ENCODE measurements around the gene CHCHD3.
"Not testable (repeated sequence)": the region's sequence is repeated elsewhere in the genome, so short reads cannot be mapped to it uniquely, and the experiment has no call there.

CHCHD3 gene

DNA sequence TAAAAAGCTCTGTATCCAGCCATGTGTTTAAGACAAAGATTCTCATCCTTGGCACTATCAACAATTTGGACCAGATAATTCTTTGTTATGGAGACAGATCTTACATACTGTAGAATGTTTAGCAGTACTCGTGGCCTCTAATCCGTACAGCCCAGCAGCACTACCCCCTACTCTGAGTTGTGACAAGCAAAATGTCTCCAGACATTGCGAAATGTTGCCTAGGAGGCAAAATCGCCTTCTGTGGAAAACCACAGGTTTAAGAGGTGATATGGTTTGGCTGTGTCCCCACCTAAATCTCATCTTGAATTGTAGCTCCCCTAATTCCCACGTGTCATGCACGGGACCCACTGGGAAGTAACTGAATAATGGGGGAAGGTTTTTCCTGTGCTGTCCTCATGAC is 186.7 kb downstream of the CHCHD3 start:
- DNase-seq, result no peak

- DNase-seq, result no peak
Measured at GRCh38 chr7:132893560-132893959, 188.3 kb downstream of the CHCHD3 start.

DNA sequence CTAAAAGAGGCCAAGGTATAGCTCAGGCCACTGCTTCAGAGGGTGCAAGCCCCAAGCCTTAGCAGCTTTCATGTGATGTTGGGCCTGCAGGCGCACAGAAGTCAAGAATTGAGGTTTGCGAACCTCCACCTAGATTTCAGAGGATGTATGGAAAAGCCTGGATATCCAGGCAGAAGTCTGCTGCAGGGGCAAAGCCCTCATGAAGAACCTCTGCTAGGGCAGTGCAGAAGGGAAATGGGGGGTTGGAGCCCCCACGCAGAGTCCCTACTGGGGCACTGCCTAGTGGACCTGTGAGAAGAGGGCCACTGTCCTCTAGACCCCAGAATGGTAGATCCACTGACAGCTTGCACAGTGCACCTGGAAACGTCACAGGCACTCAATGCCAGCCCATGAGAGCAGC is 189.1 kb downstream of the CHCHD3 start:
- DNase-seq, result not testable (repeated sequence)

- DNase-seq, result no peak
Measured at GRCh38 chr7:132891554-132891953, 190.3 kb downstream of the CHCHD3 start.

- no peak for DNase-seq
Measured at GRCh38 chr7:132882714-132883428, 199.0 kb downstream of the CHCHD3 start.

- no peak for DNase-seq
Measured at GRCh38 chr7:132881317-132881716, 200.6 kb downstream of the CHCHD3 start.

GRCh38 chr7:132879579-132879978 is 202.3 kb downstream of the CHCHD3 start:
- DNase-seq, result no peak

GRCh38 chr7:132878204-132878919 is 203.5 kb downstream of the CHCHD3 start:
- DNase-seq, result no peak

DNA sequence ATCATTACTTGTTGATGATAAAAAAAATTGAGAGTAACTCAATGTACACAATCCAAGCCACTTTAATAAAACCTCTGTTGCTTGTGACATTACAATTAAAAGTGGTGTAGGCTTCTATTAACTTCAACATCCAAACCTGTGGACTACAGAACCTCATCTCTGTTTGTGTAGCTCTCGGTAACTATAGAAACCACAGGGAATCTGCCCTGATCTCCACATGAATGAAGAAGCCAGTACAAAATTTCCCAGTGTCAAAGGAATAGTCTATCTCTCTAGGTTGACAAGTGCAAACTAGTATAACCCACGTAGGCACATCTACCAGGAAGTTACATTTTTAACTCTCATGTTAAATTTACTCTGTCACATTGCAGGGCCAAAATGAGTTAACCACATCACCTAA is 204.3 kb downstream of the CHCHD3 start:
- DNase-seq, result no peak

GRCh38 chr7:132876576-132876975 is 205.3 kb downstream of the CHCHD3 start:
- DNase-seq, result peak; percentile 36

DNA sequence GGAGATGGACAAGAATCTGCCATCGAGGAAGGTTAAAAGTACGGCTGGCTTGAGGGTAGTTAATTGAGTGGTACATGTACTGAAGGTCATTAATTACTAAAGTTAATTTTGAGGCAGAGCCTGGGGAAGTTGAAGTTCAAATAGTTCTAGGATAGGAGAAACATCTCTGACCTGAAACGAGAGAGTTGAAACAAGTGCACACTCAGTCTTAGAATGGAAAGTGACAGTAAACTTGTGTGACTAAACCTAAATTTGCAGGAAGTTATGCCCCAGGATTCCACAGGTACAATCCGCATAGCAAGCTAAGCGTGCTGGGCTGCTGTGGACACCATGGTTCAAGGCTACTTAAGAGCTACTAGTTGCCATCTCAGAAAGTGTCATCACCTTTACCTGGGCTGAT is 209.9 kb downstream of the CHCHD3 start:
- no peak for DNase-seq

DNA sequence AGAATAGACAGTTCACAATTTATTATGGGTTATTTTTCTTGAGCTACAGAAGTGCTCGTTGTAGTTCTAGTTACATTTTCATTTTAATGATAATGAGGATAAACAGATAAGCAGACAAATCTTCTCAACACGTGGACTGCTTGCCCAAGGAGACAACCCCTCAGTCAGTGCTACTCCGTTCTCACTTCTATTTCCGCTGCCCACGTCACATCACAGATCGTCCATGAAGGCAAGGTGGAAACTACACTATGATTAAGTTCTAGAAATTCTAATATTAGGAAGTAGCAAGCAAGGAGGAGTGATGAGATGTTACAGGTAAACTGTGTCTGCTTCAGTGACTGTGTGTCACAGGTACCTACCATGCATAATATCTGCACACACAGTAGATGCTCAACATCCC is 210.5 kb downstream of the CHCHD3 start:
- DNase-seq, result no peak

GRCh38 chr7:132869166-132869861 is 212.6 kb downstream of the CHCHD3 start:
- DNase-seq, result no peak

DNA sequence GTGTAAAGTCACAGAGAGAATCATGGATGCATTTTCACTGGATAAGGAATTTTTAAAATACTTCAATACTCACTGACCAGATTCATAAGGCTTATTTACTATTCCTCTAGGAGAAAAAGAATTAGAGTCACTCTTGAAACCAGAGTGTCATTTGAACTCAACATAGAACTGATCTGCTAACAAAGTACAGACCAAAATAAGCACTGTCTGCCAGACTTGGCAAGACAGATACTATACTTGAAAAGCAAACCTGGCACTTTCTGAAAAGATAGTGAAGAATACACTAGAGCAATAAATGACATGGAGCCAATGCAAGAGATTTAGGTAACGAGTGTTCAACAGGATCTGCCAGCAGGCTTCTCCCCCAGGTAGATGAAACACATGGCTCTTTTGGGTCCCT is 215.3 kb downstream of the CHCHD3 start:
- no peak for DNase-seq

DNA sequence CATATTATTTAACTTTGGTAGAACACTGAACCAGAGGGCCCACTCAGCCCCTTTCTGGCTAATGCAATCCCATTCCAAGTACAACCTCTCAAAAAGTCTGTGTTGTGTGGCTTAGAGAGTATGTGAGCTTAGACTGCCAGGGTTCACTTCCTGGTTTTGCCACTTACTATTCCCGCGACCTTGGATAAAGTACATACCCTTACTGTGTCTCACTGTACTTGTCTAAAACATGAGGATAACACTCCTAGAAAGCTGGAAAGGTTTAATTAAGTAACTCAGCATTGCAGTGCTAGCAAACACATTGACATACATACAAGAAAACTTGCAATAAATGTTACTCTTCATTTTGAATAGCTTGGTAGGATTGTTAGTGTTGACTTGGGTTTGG is 215.8 kb downstream of the CHCHD3 start:
- no peak for DNase-seq

DNA sequence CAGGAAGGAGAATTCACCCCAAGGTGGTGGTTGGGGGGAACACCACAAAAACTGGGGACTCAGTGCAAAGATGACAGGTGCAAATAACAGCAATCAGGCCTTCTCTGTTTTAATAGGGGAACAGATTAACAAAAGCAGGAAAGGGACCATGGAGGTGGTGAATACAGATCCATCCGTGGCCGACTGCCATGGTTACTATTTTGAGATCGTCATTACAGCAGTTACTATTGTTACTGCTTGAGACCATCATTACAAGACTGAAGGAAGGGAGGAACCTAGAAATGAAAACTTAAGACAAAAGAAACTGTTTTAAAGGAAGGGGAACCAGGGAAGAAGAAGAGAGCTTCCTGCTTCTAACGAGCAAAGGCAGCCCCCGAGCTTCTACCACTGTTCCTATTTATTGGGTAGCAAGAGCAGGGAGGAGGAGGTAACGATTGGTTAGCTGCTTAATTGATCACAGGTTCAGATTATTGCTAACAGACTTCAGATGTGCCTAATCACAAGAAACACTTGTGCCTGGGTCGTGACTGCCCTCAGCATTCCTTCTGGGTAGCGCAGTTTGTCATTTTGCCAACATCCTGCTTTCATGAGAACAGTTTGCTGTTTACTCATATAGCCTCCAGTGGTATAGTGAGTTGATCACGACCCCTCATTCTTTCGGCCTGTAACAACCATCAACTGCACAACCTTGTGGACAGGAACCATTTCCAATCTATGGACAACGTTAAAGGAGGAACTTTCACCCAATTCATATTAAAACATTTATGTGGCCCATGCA is 216.3 kb downstream of the CHCHD3 start:
- no peak for DNase-seq

- DNase-seq, result no peak
Measured at GRCh38 chr7:132861940-132862554, 219.8 kb downstream of the CHCHD3 start.

- no peak for DNase-seq
Measured at GRCh38 chr7:132861424-132861823, 220.5 kb downstream of the CHCHD3 start.

DNA sequence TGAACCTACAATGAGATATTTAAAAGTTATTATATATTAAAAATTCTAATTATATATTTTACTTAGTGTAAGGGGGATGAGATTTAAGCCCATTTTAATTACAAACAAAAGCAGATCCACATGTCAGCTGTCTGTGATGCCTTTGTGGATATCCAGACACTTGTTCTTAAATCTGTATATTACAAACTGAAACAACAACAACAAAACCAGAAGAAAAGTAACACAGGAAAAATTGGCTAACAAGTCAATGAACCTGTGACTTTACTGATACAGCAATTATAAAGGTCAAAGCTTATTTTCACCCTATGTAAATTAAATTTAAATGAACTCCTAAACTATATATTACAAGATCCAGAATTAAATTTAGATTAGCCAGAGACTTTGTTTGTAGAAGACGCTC is 222.7 kb downstream of the CHCHD3 start:
- DNase-seq, result no peak

- no peak for DNase-seq
Measured at GRCh38 chr7:132858760-132859159, 223.1 kb downstream of the CHCHD3 start.

- DNase-seq, result no peak
Measured at GRCh38 chr7:132858251-132858650, 223.6 kb downstream of the CHCHD3 start.

GRCh38 chr7:132857703-132858102 is 224.2 kb downstream of the CHCHD3 start:
- no peak for DNase-seq

DNA sequence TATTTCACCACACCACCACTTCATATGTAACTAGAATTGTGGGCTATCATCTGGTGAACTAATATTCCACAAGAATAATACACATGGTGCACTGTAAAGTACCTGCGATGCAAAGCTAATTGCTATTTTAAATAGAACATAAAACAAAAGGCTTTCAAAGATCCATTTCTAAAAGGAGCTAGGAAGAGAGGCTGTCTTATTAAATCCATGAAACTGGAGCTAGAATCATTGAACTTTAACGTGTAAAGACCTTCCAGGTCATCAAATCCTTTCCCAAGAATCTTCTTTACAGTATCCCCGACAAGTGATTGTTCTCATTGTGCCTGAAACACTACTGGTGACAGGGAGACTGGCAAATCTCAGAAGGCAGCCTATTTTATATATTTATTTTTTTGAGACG is 224.9 kb downstream of the CHCHD3 start:
- no peak for DNase-seq
